Upper lobe of left lung (tissue), 6 donors: ENCODE data around the gene CLEC16A. TPM values are rescaled to one million over a fixed set of nuclear protein-coding genes. Genes with fewer than 3 reads are reported as not detected.

Experiments
- ATAC-seq, 2 donors: fragments of 200-7000 bp; cut with Tn5 transposase; one replicate each; pipeline ENCODE4 v1.9.1; 2022; ENCODE audit warnings: mild to moderate bottlenecking in 2 of 2, moderate library complexity in 2 of 2; ENCODE audit not compliant: low FRiP score in 2 of 2
- DNase-seq, 2 donors: peaks; one replicate each; pipeline ENCODE4 v3.0.0-alpha.2; 2019 to 2020
- H3K27ac ChIP-seq, 4 donors: fragments of 200-600 bp; sonication (generic); one replicate each; pipeline ENCODE4 v1.5.1; 2016 to 2019
- H3K27me3 ChIP-seq, 4 donors: fragments of 200-600 bp; sonication (generic); one replicate each; pipeline ENCODE4 v1.5.1; 2017 to 2019
- H3K36me3 ChIP-seq, 4 donors: fragments of 200-600 bp; sonication (generic); one replicate each; pipeline ENCODE4 v1.5.1; 2016 to 2019
- H3K4me1 ChIP-seq, 4 donors: fragments of 200-600 bp; sonication (generic); one replicate each; pipeline ENCODE4 v1.5.1; 2018 to 2019
- H3K4me3 ChIP-seq, 4 donors: fragments of 200-600 bp; sonication (generic); one replicate each; pipeline ENCODE4 v1.5.1; 2017 to 2019; ENCODE audit warnings: mild to moderate bottlenecking in 2 of 4, moderate library complexity in 1 of 4
- H3K9me3 ChIP-seq, 4 donors: fragments of 200-600 bp; sonication (generic); one replicate each; pipeline ENCODE4 v1.5.1; 2018 to 2019
- CTCF ChIP-seq, 6 experiments: fragments of 450-650 bp in 4 of 6; fragments of 200-600 bp in 2 of 6; sonication (generic) in 2 of 6; IDR thresholded peaks; one replicate each; pipeline ENCODE4 v1.5.1; 2016 to 2019; ENCODE audit warnings: antibody characterized with exemption in 6 of 6
- EP300 ChIP-seq, 4 donors: sonication (generic); formaldehyde crosslinking; IDR thresholded peaks; one replicate each; pipeline ENCODE4 v1.5.1; 2017; ENCODE audit warnings: antibody characterized with exemption in 4 of 4, control low read depth in 2 of 4
- POLR2A ChIP-seq, 4 donors: fragments of 450-650 bp; IDR thresholded peaks; one replicate each; pipeline ENCODE4 v1.5.1; 2016 to 2017; ENCODE audit warnings: antibody characterized with exemption in 4 of 4, mild to moderate bottlenecking in 2 of 4
- POLR2AphosphoS5 ChIP-seq, 2 donors: sonication (generic); formaldehyde crosslinking; IDR thresholded peaks; one replicate each; pipeline ENCODE4 v1.5.1; 2017; ENCODE audit warnings: antibody characterized with exemption in 2 of 2
- WGBS, 2 donors: methylation state at CpG; one replicate each; pipeline ENCODE4 v1.1.5; 2017 to 2018; 5-methylcytosine and 5-hydroxymethylcytosine counted together
- total RNA-seq, 6 donors: library from RNA; depleted of rRNA in 4 of 6; stranded (reverse); fragments of >200 nt in 4 of 6; gene quantifications; one replicate each; pipeline versions ENCODE4 v1.1.0 to v1.2.1, GENCODE V29; 2016 to 2021
- donor health status: DM: no; HTN: no; CAD: no; lungs with moderate emphysema.
- donor health status: DM: no; HTN: yes; CAD: no; lungs with severe emphysema.

CLEC16A gene
- total RNA-seq, 6 donors from 2014 or later = 33.3 to 85.9 (median 46.4) TPM

GRCh38 chr16:10978871-10979446 is 34.6 kb downstream of the CLEC16A start:
- no peak for TF ChIP-seq CTCF (IDR thresholded peaks at IDR 0.05)
- TF ChIP-seq EP300 (IDR thresholded peaks at IDR 0.05) = no peak
- no peak for TF ChIP-seq POLR2AphosphoS5 (IDR thresholded peaks at IDR 0.05)
- no peak for TF ChIP-seq POLR2A (IDR thresholded peaks at IDR 0.05)
- no peak for ATAC-seq

GRCh38 chr16:10979717-10980601 is 35.6 kb downstream of the CLEC16A start:
- Histone ChIP-seq H3K36me3 (peaks cover 0 to 65% (median 16%) of the 10 kb centered on the region in 4 donors), H3K4me1 (peaks cover 5 to 20% (median 12%) of the 10 kb centered on the region in 4 donors), H3K9me3 (no peaks in the 10 kb centered on the region), H3K4me3 (no peak overlapping the region), H3K27ac (peak overlapping the region; percentile 63 to 71 (median 66)), H3K27me3 (no peaks in the 10 kb centered on the region)
- ATAC-seq (peak; percentile 81 to 88), DNase-seq (peak in 1 of 2 donors; percentile 44)
- WGBS, 2 donors = 52 to 61% methylated on average over 15 to 19 of the region's 19 CpGs
- TF ChIP-seq POLR2A (IDR thresholded peaks at IDR 0.05) = no peak
- peak in 2 of 6 experiments; percentile 5 to 48 for TF ChIP-seq CTCF (IDR thresholded peaks at IDR 0.05)
- peak in 1 of 4 donors; percentile 35 for TF ChIP-seq EP300 (IDR thresholded peaks at IDR 0.05)
- no peak for TF ChIP-seq POLR2AphosphoS5 (IDR thresholded peaks at IDR 0.05)

More at GRCh38 chr16:10978871-10979446, 34.6 kb downstream of the CLEC16A start:
- Histone ChIP-seq H3K4me1 (peaks cover 5 to 20% (median 12%) of the 10 kb centered on the region in 4 donors), H3K36me3 (peaks cover 0 to 71% (median 21%) of the 10 kb centered on the region in 4 donors), H3K27me3 (no peaks in the 10 kb centered on the region), H3K27ac (peak overlapping the region; percentile 48 to 65 (median 62)), H3K4me3 (no peak overlapping the region), H3K9me3 (no peaks in the 10 kb centered on the region)
- WGBS, 2 donors = 74 to 76% methylated on average over 14 of the region's 14 CpGs
- no peak for DNase-seq

GRCh38 chr16:10980813-10981212 is 36.4 kb downstream of the CLEC16A start:
- no peak overlapping the region for H3K4me3 ChIP-seq
- no peaks in the 10 kb centered on the region for H3K27me3 ChIP-seq
- no peaks in the 10 kb centered on the region for H3K9me3 ChIP-seq
- DNase-seq (no peak), ATAC-seq (no peak)
- peaks cover 0 to 62% (median 12%) of the 10 kb centered on the region in 4 donors for H3K36me3 ChIP-seq
- H3K4me1 ChIP-seq = peaks cover 5 to 20% (median 12%) of the 10 kb centered on the region in 4 donors
- H3K27ac ChIP-seq = no peak overlapping the region
- WGBS, 2 donors = 83 to 87% methylated on average over 3 of the region's 3 CpGs
- TF ChIP-seq POLR2A (IDR thresholded peaks at IDR 0.05) = no peak
- TF ChIP-seq CTCF (IDR thresholded peaks at IDR 0.05) = no peak
- no peak for TF ChIP-seq EP300 (IDR thresholded peaks at IDR 0.05)
- TF ChIP-seq POLR2AphosphoS5 (IDR thresholded peaks at IDR 0.05) = no peak

GRCh38 chr16:10981697-10982216 is 37.4 kb downstream of the CLEC16A start:
- Histone ChIP-seq H3K4me3 (no peak overlapping the region), H3K36me3 (peaks cover 0 to 63% (median 12%) of the 10 kb centered on the region in 4 donors), H3K27ac (no peak overlapping the region), H3K9me3 (no peaks in the 10 kb centered on the region), H3K27me3 (no peaks in the 10 kb centered on the region), H3K4me1 (peaks cover 5 to 20% (median 12%) of the 10 kb centered on the region in 4 donors)
- TF ChIP-seq EP300 (IDR thresholded peaks at IDR 0.05) (no peak), POLR2AphosphoS5 (IDR thresholded peaks at IDR 0.05) (no peak), CTCF (IDR thresholded peaks at IDR 0.05) (peak in 1 of 6 experiments; percentile 8)
- 87 to 95% methylated on average over 4 of the region's 4 CpGs for WGBS, 2 donors
- ATAC-seq (no peak), DNase-seq (no peak)
